Measurements from ENCODE around the gene ALLC. TPM values are rescaled to one million over a fixed set of nuclear protein-coding genes. Genes with fewer than 3 reads are reported as not detected.

ALLC gene
- total RNA-seq, 1 donor from 2014 or later: not detected

GRCh38 chr2:3709225-3709624 is 51.2 kb downstream of the ALLC start:
- H3K4me1 ChIP-seq (ENCODE audit: control insufficient read depth in 3 of 3, insufficient read depth in 3 of 3, low read length in 3 of 3): no peaks in the 10 kb centered on the region
- H3K27me3 ChIP-seq (ENCODE audit: control insufficient read depth in 3 of 3, insufficient read depth in 3 of 3, low read length in 3 of 3): peaks cover 2 to 7% (median 6%) of the 10 kb centered on the region in 3 donors
- H3K27ac ChIP-seq (ENCODE audit: low read depth, low read length): no peak overlapping the region
- H3K9ac ChIP-seq (ENCODE audit: low read depth in 1 of 3, low read length in 3 of 3): no peak overlapping the region
- H3K36me3 ChIP-seq (ENCODE audit: control insufficient read depth in 3 of 3, insufficient read depth in 3 of 3, low read length in 3 of 3): no peaks in the 10 kb centered on the region
- H3K9me3 ChIP-seq (ENCODE audit: control insufficient read depth in 3 of 3, low read length in 3 of 3): no peaks in the 10 kb centered on the region
- no peak overlapping the region for H3K4me3 ChIP-seq (ENCODE audit: low read length in 3 of 3)

GRCh38 chr2:3712424-3712823 is 54.4 kb downstream of the ALLC start:
- H3K4me1 ChIP-seq (ENCODE audit: control insufficient read depth in 3 of 3, insufficient read depth in 3 of 3, low read length in 3 of 3): no peaks in the 10 kb centered on the region
- no peak overlapping the region for H3K27ac ChIP-seq (ENCODE audit: low read depth, low read length)
- no peaks in the 10 kb centered on the region for H3K9me3 ChIP-seq (ENCODE audit: control insufficient read depth in 3 of 3, low read length in 3 of 3)
- H3K27me3 ChIP-seq (ENCODE audit: control insufficient read depth in 3 of 3, insufficient read depth in 3 of 3, low read length in 3 of 3): no peaks in the 10 kb centered on the region
- H3K4me3 ChIP-seq (ENCODE audit: low read length in 3 of 3): no peak overlapping the region
- no peaks in the 10 kb centered on the region for H3K36me3 ChIP-seq (ENCODE audit: control insufficient read depth in 3 of 3, insufficient read depth in 3 of 3, low read length in 3 of 3)
- H3K9ac ChIP-seq (ENCODE audit: low read depth in 1 of 3, low read length in 3 of 3): no peak overlapping the region

- H3K27ac ChIP-seq (ENCODE audit: low read depth, low read length): no peak overlapping the region
- H3K27me3 ChIP-seq (ENCODE audit: control insufficient read depth in 3 of 3, insufficient read depth in 3 of 3, low read length in 3 of 3): no peaks in the 10 kb centered on the region
- no peaks in the 10 kb centered on the region for H3K9me3 ChIP-seq (ENCODE audit: control insufficient read depth in 3 of 3, low read length in 3 of 3)
- no peaks in the 10 kb centered on the region for H3K36me3 ChIP-seq (ENCODE audit: control insufficient read depth in 3 of 3, insufficient read depth in 3 of 3, low read length in 3 of 3)
- H3K9ac ChIP-seq (ENCODE audit: low read depth in 1 of 3, low read length in 3 of 3): no peak overlapping the region
- H3K4me1 ChIP-seq (ENCODE audit: control insufficient read depth in 3 of 3, insufficient read depth in 3 of 3, low read length in 3 of 3): no peaks in the 10 kb centered on the region
- no peak overlapping the region for H3K4me3 ChIP-seq (ENCODE audit: low read length in 3 of 3)
These were observed 55.0 kb downstream of the ALLC start for GRCh38 chr2:3712831-3713503.

GRCh38 chr2:3718679-3719078 is 60.7 kb downstream of the ALLC start:
- Histone ChIP-seq H3K27ac (ENCODE audit: low read depth, low read length) (no peak overlapping the region), H3K9me3 (ENCODE audit: control insufficient read depth in 3 of 3, low read length in 3 of 3) (peaks cover 0 to 4% (median 4%) of the 10 kb centered on the region in 3 donors), H3K4me3 (ENCODE audit: low read length in 3 of 3) (no peak overlapping the region), H3K27me3 (ENCODE audit: control insufficient read depth in 3 of 3, insufficient read depth in 3 of 3, low read length in 3 of 3) (peaks cover 0 to 7% (median 5%) of the 10 kb centered on the region in 3 donors), H3K36me3 (ENCODE audit: control insufficient read depth in 3 of 3, insufficient read depth in 3 of 3, low read length in 3 of 3) (no peaks in the 10 kb centered on the region), H3K4me1 (ENCODE audit: control insufficient read depth in 3 of 3, insufficient read depth in 3 of 3, low read length in 3 of 3) (no peaks in the 10 kb centered on the region), H3K9ac (ENCODE audit: low read depth in 1 of 3, low read length in 3 of 3) (no peak overlapping the region)

GRCh38 chr2:3725002-3725401 is 67.0 kb downstream of the ALLC start:
- no peak overlapping the region for H3K9ac ChIP-seq (ENCODE audit: low read depth in 1 of 3, low read length in 3 of 3)
- H3K36me3 ChIP-seq (ENCODE audit: control insufficient read depth in 3 of 3, insufficient read depth in 3 of 3, low read length in 3 of 3): no peaks in the 10 kb centered on the region
- peaks cover 2 to 5% (median 4%) of the 10 kb centered on the region in 3 donors for H3K4me1 ChIP-seq (ENCODE audit: control insufficient read depth in 3 of 3, insufficient read depth in 3 of 3, low read length in 3 of 3)
- peaks cover 8 to 34% (median 19%) of the 10 kb centered on the region in 3 donors for H3K27me3 ChIP-seq (ENCODE audit: control insufficient read depth in 3 of 3, insufficient read depth in 3 of 3, low read length in 3 of 3)
- no peak overlapping the region for H3K27ac ChIP-seq (ENCODE audit: low read depth, low read length)
- no peak overlapping the region for H3K4me3 ChIP-seq (ENCODE audit: low read length in 3 of 3)
- H3K9me3 ChIP-seq (ENCODE audit: control insufficient read depth in 3 of 3, low read length in 3 of 3): peaks cover 0 to 4% (median 0%) of the 10 kb centered on the region in 3 donors

GRCh38 chr2:3725458-3726250 is 67.7 kb downstream of the ALLC start:
- no peak overlapping the region for H3K27ac ChIP-seq (ENCODE audit: low read depth, low read length)
- no peaks in the 10 kb centered on the region for H3K36me3 ChIP-seq (ENCODE audit: control insufficient read depth in 3 of 3, insufficient read depth in 3 of 3, low read length in 3 of 3)
- peaks cover 2 to 5% (median 4%) of the 10 kb centered on the region in 3 donors for H3K4me1 ChIP-seq (ENCODE audit: control insufficient read depth in 3 of 3, insufficient read depth in 3 of 3, low read length in 3 of 3)
- no peaks in the 10 kb centered on the region for H3K9me3 ChIP-seq (ENCODE audit: control insufficient read depth in 3 of 3, low read length in 3 of 3)
- H3K4me3 ChIP-seq (ENCODE audit: low read length in 3 of 3): no peak overlapping the region
- peaks cover 8 to 34% (median 19%) of the 10 kb centered on the region in 3 donors for H3K27me3 ChIP-seq (ENCODE audit: control insufficient read depth in 3 of 3, insufficient read depth in 3 of 3, low read length in 3 of 3)
- H3K9ac ChIP-seq (ENCODE audit: low read depth in 1 of 3, low read length in 3 of 3): no peak overlapping the region

- H3K4me1 ChIP-seq (ENCODE audit: control insufficient read depth in 3 of 3, insufficient read depth in 3 of 3, low read length in 3 of 3): peaks cover 2 to 5% (median 4%) of the 10 kb centered on the region in 3 donors
- H3K27me3 ChIP-seq (ENCODE audit: control insufficient read depth in 3 of 3, insufficient read depth in 3 of 3, low read length in 3 of 3): peaks cover 8 to 34% (median 19%) of the 10 kb centered on the region in 3 donors
- no peak overlapping the region for H3K4me3 ChIP-seq (ENCODE audit: low read length in 3 of 3)
- H3K27ac ChIP-seq (ENCODE audit: low read depth, low read length): no peak overlapping the region
- no peaks in the 10 kb centered on the region for H3K36me3 ChIP-seq (ENCODE audit: control insufficient read depth in 3 of 3, insufficient read depth in 3 of 3, low read length in 3 of 3)
- H3K9ac ChIP-seq (ENCODE audit: low read depth in 1 of 3, low read length in 3 of 3): no peak overlapping the region
- no peaks in the 10 kb centered on the region for H3K9me3 ChIP-seq (ENCODE audit: control insufficient read depth in 3 of 3, low read length in 3 of 3)
These were observed 68.5 kb downstream of the ALLC start for GRCh38 chr2:3726511-3726910.

GRCh38 chr2:3727397-3728045 is 69.5 kb downstream of the ALLC start:
- no peak overlapping the region for H3K4me3 ChIP-seq (ENCODE audit: low read length in 3 of 3)
- no peaks in the 10 kb centered on the region for H3K36me3 ChIP-seq (ENCODE audit: control insufficient read depth in 3 of 3, insufficient read depth in 3 of 3, low read length in 3 of 3)
- H3K9ac ChIP-seq (ENCODE audit: low read depth in 1 of 3, low read length in 3 of 3): no peak overlapping the region
- H3K27ac ChIP-seq (ENCODE audit: low read depth, low read length): no peak overlapping the region
- H3K4me1 ChIP-seq (ENCODE audit: control insufficient read depth in 3 of 3, insufficient read depth in 3 of 3, low read length in 3 of 3): peaks cover 2 to 5% (median 4%) of the 10 kb centered on the region in 3 donors
- peaks cover 8 to 34% (median 19%) of the 10 kb centered on the region in 3 donors for H3K27me3 ChIP-seq (ENCODE audit: control insufficient read depth in 3 of 3, insufficient read depth in 3 of 3, low read length in 3 of 3)
- H3K9me3 ChIP-seq (ENCODE audit: control insufficient read depth in 3 of 3, low read length in 3 of 3): no peaks in the 10 kb centered on the region

GRCh38 chr2:3728104-3729054 is 70.4 kb downstream of the ALLC start:
- Histone ChIP-seq H3K27ac (ENCODE audit: low read depth, low read length) (no peak overlapping the region), H3K36me3 (ENCODE audit: control insufficient read depth in 3 of 3, insufficient read depth in 3 of 3, low read length in 3 of 3) (no peaks in the 10 kb centered on the region), H3K4me1 (ENCODE audit: control insufficient read depth in 3 of 3, insufficient read depth in 3 of 3, low read length in 3 of 3) (peaks cover 2 to 5% (median 4%) of the 10 kb centered on the region in 3 donors), H3K27me3 (ENCODE audit: control insufficient read depth in 3 of 3, insufficient read depth in 3 of 3, low read length in 3 of 3) (peaks cover 5 to 30% (median 19%) of the 10 kb centered on the region in 3 donors), H3K4me3 (ENCODE audit: low read length in 3 of 3) (no peak overlapping the region), H3K9ac (ENCODE audit: low read depth in 1 of 3, low read length in 3 of 3) (no peak overlapping the region), H3K9me3 (ENCODE audit: control insufficient read depth in 3 of 3, low read length in 3 of 3) (no peaks in the 10 kb centered on the region)
